Brain microvascular endothelial cell (primary cell): ENCODE data around the gene RRBP1.

Source experiments
- DNase-seq: peaks from one replicate; pipeline ENCODE4 v3.0.0-alpha.2; 2020
- H3K27ac ChIP-seq: fragments of 250-450 bp; sonication (Bioruptor Pico); 2 replicates; pipeline ENCODE4 v1.5.1; 2020; ENCODE audit warnings: mild to moderate bottlenecking, moderate library complexity
- H3K27me3 ChIP-seq: fragments of 250-450 bp; sonication (Bioruptor Pico); replicated peaks from 2 replicates; pipeline ENCODE4 v1.5.1; 2020; ENCODE audit warnings: mild to moderate bottlenecking
- H3K36me3 ChIP-seq: fragments of 250-450 bp; sonication (Bioruptor Pico); replicated peaks from 2 replicates; pipeline ENCODE4 v1.5.1; 2020; ENCODE audit warnings: mild to moderate bottlenecking
- H3K4me3 ChIP-seq: 2 replicates; pipeline ENCODE4 v1.5.1; 2011; ENCODE audit warnings: low read depth, mild to moderate bottlenecking, control low read depth, low read length, moderate library complexity
- CTCF ChIP-seq: IDR thresholded peaks from 2 replicates; pipeline ENCODE4 v1.5.1; 2011; ENCODE audit warnings: low read depth, mild to moderate bottlenecking, moderate library complexity, low read length, control low read depth, inconsistent platforms; ENCODE audit errors: missing control alignments
- in situ Hi-C: cut with HindIII; loops from 2 replicates; pipeline ENCODE4 v1.10.0; 2017; ENCODE audit warnings: low sequenced_read_pairs, low pct_ligation_motif_present

The RRBP1 gene

GRCh38 chr20:17682103-17682888 lies at the start of gene RRBP1:
RRBP1 (minus strand) TSS chr20:17682242; CDS start chr20:17660507, 21,735 bp downstream.
- Histone ChIP-seq H3K27me3 (peaks cover 10% of the 10 kb centered on the region), H3K27ac (peak within 1 kb of the TSS; percentile 98), H3K36me3 (peaks cover 33% of the 10 kb centered on the region), H3K4me3 (peak within 1 kb of the TSS; percentile 82)
- in situ Hi-C loops, result no loop called here
- TF ChIP-seq CTCF, result peak; percentile 88
- DNase-seq, result peak; percentile 96

- in situ Hi-C loops, result no loop called here
- TF ChIP-seq CTCF, result no peak
- no peaks in the 10 kb centered on the region for H3K27me3 ChIP-seq
Observed at GRCh38 chr20:17731233-17731632, 49.2 kb upstream of the RRBP1 start.

GRCh38 chr20:17730071-17730470 lies 48.0 kb upstream of the RRBP1 start:
- Histone ChIP-seq H3K36me3 (no peaks in the 10 kb centered on the region), H3K27me3 (no peaks in the 10 kb centered on the region), H3K27ac (no peak overlapping the region), H3K4me3 (no peak overlapping the region)
- no peak for DNase-seq
- in situ Hi-C loops, result no loop called here
- TF ChIP-seq CTCF, result no peak

More at GRCh38 chr20:17731233-17731632, 49.2 kb upstream of the RRBP1 start:
- Histone ChIP-seq H3K27ac (no peak overlapping the region), H3K4me3 (no peak overlapping the region), H3K36me3 (no peaks in the 10 kb centered on the region)
- no peak for DNase-seq

GRCh38 chr20:17728074-17728473 lies 46.0 kb upstream of the RRBP1 start:
- DNase-seq, result no peak
- in situ Hi-C loops, result no loop called here
- H3K4me3 ChIP-seq, result no peak overlapping the region
- no peaks in the 10 kb centered on the region for H3K36me3 ChIP-seq
- H3K27me3 ChIP-seq, result no peaks in the 10 kb centered on the region
- no peak for TF ChIP-seq CTCF
- H3K27ac ChIP-seq, result no peak overlapping the region

- TF ChIP-seq CTCF, result no peak
- no peak for DNase-seq
- H3K27ac ChIP-seq, result no peak overlapping the region
- in situ Hi-C loops, result no loop called here
- H3K27me3 ChIP-seq, result no peaks in the 10 kb centered on the region
- H3K36me3 ChIP-seq, result no peaks in the 10 kb centered on the region
- no peak overlapping the region for H3K4me3 ChIP-seq
Observed at GRCh38 chr20:17727351-17727750, 45.3 kb upstream of the RRBP1 start.

GRCh38 chr20:17726902-17727301 lies 44.9 kb upstream of the RRBP1 start:
- Histone ChIP-seq H3K27me3 (no peaks in the 10 kb centered on the region), H3K27ac (no peak overlapping the region), H3K36me3 (no peaks in the 10 kb centered on the region), H3K4me3 (no peak overlapping the region)
- no peak for TF ChIP-seq CTCF
- in situ Hi-C loops, result no loop called here
- DNase-seq, result no peak
